K562 (cell line): ENCODE measurements around the gene NRDE2. TPM values are rescaled to one million over a fixed set of nuclear protein-coding genes. Genes with fewer than 3 reads are reported as not detected.
A peak's percentile ranks its signal among the peaks of the same experiment; 100 is the strongest.

Source experiments
- BCOR ChIP-seq: fragments of 450-650 bp; IDR thresholded peaks from 2 replicates; pipeline ENCODE4 v1.6.1; 2016
- CC2D1A ChIP-seq: fragments of 450-650 bp; IDR thresholded peaks from 2 replicates; pipeline ENCODE4 v1.6.1; 2017; ENCODE audit warnings: mild to moderate bottlenecking
- CREB1 ChIP-seq, 2 experiments: sonication (generic) in 1 of 2; formaldehyde crosslinking in 1 of 2; IDR thresholded peaks; 2 replicates each; pipeline versions ENCODE4 v1.6.1 to v1.8.0; 2012 to 2022; ENCODE audit warnings: inconsistent platforms in 1 of 2, mild to moderate bottlenecking in 1 of 2, missing genetic modification reagents in 1 of 2, moderate library complexity in 1 of 2
- E2F3 ChIP-seq: fragments of 250-450 bp; sonication (Bioruptor Pico); IDR thresholded peaks from 2 replicates; pipeline ENCODE4 v1.4.0; 2020; ENCODE audit warnings: mild to moderate bottlenecking
- GATAD2B ChIP-seq: fragments of 450-650 bp; IDR thresholded peaks from 2 replicates; pipeline ENCODE4 v1.6.1; 2017; ENCODE audit warnings: mild to moderate bottlenecking, borderline replicate concordance
- GTF2E2 ChIP-seq: fragments of 200-800 bp; sonication (Bioruptor generic); IDR thresholded peaks from 2 replicates; pipeline ENCODE4 v1.6.1; 2016; ENCODE audit warnings: missing genetic modification characterization, missing compliant biosample characterization
- HDAC8 ChIP-seq: fragments of 450-650 bp; IDR thresholded peaks from 2 replicates; pipeline ENCODE4 v1.6.1; 2016; ENCODE audit warnings: mild to moderate bottlenecking, missing genetic modification characterization, moderate library complexity, missing compliant biosample characterization
- HDGF ChIP-seq: fragments of 450-650 bp; IDR thresholded peaks from 2 replicates; pipeline ENCODE4 v1.6.1; 2016
- HMG20B ChIP-seq: fragments of 250-450 bp; sonication (Bioruptor Pico); IDR thresholded peaks from 2 replicates; pipeline ENCODE4 v1.5.0; 2021; ENCODE audit warnings: mild to moderate bottlenecking
- NBN ChIP-seq: fragments of 450-650 bp; IDR thresholded peaks from 2 replicates; pipeline ENCODE4 v1.6.1; 2016; ENCODE audit warnings: low read depth, mild to moderate bottlenecking
- NFIX ChIP-seq: fragments of 250-450 bp; sonication (Bioruptor Pico); IDR thresholded peaks from 2 replicates; pipeline ENCODE4 v1.4.0; 2020; ENCODE audit warnings: low read depth, mild to moderate bottlenecking, moderate library complexity
- PCBP2 ChIP-seq: fragments of 200-400 bp; formaldehyde crosslinking; IDR thresholded peaks from 2 replicates; pipeline ENCODE4 v1.6.1; 2018; ENCODE audit warnings: low read length, low read depth, mild to moderate bottlenecking, moderate library complexity; ENCODE audit not compliant: poor library complexity, severe bottlenecking
- POU5F1 ChIP-seq: fragments of 150-350 bp; IDR thresholded peaks from 2 replicates; pipeline ENCODE4 v1.6.1; 2014; ENCODE audit warnings: borderline replicate concordance, low read length, low read depth, mild to moderate bottlenecking; ENCODE audit not compliant: partially characterized antibody
- RB1 ChIP-seq: fragments of 450-650 bp; IDR thresholded peaks from 2 replicates; pipeline ENCODE4 v1.6.1; 2017; ENCODE audit warnings: low read depth, mild to moderate bottlenecking
- RBBP5 ChIP-seq: fragments of 200-600 bp; sonication (generic); IDR thresholded peaks from 2 replicates; pipeline ENCODE4 v1.6.1; 2012; ENCODE audit warnings: borderline replicate concordance, mild to moderate bottlenecking, low read length, control low read depth, inconsistent platforms; ENCODE audit not compliant: insufficient read depth, poor library complexity, severe bottlenecking
- RNF2 ChIP-seq: sonication (generic); IDR thresholded peaks from 2 replicates; pipeline ENCODE4 v1.6.1; 2016
- SMAD4 ChIP-seq: fragments of 250-450 bp; sonication (Bioruptor Pico); conservative IDR thresholded peaks from 2 replicates; pipeline ENCODE4 v1.8.0; 2021; ENCODE audit warnings: inconsistent platforms, mild to moderate bottlenecking, moderate library complexity
- XRCC5 ChIP-seq: fragments of 200-400 bp; formaldehyde crosslinking; IDR thresholded peaks from 2 replicates; pipeline ENCODE4 v1.6.1; 2017; ENCODE audit warnings: low read depth, mild to moderate bottlenecking, low read length
- ZNF224 ChIP-seq: sonication (generic); formaldehyde crosslinking; IDR thresholded peaks from 2 replicates; pipeline ENCODE4 v1.8.0; 2022; ENCODE audit warnings: mild to moderate bottlenecking, missing genetic modification reagents
- ZNF263 ChIP-seq: sonication (generic); formaldehyde crosslinking; IDR thresholded peaks from 2 replicates; pipeline ENCODE4 v1.8.0; 2022; ENCODE audit warnings: mild to moderate bottlenecking, missing genetic modification reagents, borderline replicate concordance
- ZNF76 ChIP-seq: fragments of 250-450 bp; sonication (Bioruptor Pico); IDR thresholded peaks from 2 replicates; pipeline ENCODE4 v1.4.0; 2020; ENCODE audit warnings: mild to moderate bottlenecking, moderate library complexity, borderline replicate concordance
- ZZZ3 ChIP-seq: fragments of 450-650 bp; IDR thresholded peaks from 2 replicates; pipeline ENCODE4 v1.6.1; 2016; ENCODE audit warnings: antibody characterized with exemption, mild to moderate bottlenecking, moderate library complexity
- polyA plus RNA-seq, 8 experiments: library from polyadenylated mRNA; depleted of rRNA in 4 of 8; stranded (reverse) in 5 of 8; unstranded in 3 of 8; fragments of >200 nt; fragmentation: Nextera tagmentation in 2 of 8; fragmentation: Illumina TruSeq in 1 of 8; extraction: Ambion mirVana in 2 of 8; extraction: Trizol in 1 of 8; gene quantifications; 2 replicates each; pipeline versions ENCODE4 v1.2.1 to v1.2.3, GENCODE V29; 2011 to 2014; ENCODE audit warnings: inconsistent platforms in 1 of 8, missing spikeins in 1 of 8
- total RNA-seq, 7 experiments: library from RNA; depleted of rRNA in 6 of 7; stranded (reverse); fragments of >200 nt in 6 of 7; fragmentation: Illumina TruSeq in 2 of 7; extraction: Trizol in 2 of 7; gene quantifications; 2 replicates each; pipeline versions ENCODE4 v1.2.1 to v1.2.3, GENCODE V29; 2011 to 2021; ENCODE audit warnings: low replicate concordance in 1 of 7
- TF ChIP-seq, protein P1 (sequence below), 2 experiments: fragments of 450-650 bp; conservative IDR thresholded peaks; 2 replicates each; pipeline ENCODE4 v1.6.1; 2017; ENCODE audit warnings: mild to moderate bottlenecking in 2 of 2, moderate library complexity in 2 of 2
- TF ChIP-seq, protein P2 (sequence below), 3 experiments: fragments of 200-800 bp in 1 of 3; fragments of 250-450 bp in 1 of 3; fragments of 450-650 bp in 1 of 3; sonication (Bioruptor Pico) in 1 of 3; sonication (Bioruptor generic) in 1 of 3; formaldehyde crosslinking in 1 of 3; IDR thresholded peaks; 2 replicates each; pipeline versions ENCODE4 v1.6.1 to v1.8.0; 2016 to 2022; ENCODE audit warnings: mild to moderate bottlenecking in 2 of 3, missing genetic modification characterization in 2 of 3, missing compliant biosample characterization in 1 of 3, moderate library complexity in 1 of 3

Gene NRDE2
- total and polyA plus RNA-seq, 9 of the 15 experiments (the other 6 are each of a cell fraction or from before 2014, with no cell fraction given), result 3.3 to 15.0 (median 8.4) TPM

DNA sequence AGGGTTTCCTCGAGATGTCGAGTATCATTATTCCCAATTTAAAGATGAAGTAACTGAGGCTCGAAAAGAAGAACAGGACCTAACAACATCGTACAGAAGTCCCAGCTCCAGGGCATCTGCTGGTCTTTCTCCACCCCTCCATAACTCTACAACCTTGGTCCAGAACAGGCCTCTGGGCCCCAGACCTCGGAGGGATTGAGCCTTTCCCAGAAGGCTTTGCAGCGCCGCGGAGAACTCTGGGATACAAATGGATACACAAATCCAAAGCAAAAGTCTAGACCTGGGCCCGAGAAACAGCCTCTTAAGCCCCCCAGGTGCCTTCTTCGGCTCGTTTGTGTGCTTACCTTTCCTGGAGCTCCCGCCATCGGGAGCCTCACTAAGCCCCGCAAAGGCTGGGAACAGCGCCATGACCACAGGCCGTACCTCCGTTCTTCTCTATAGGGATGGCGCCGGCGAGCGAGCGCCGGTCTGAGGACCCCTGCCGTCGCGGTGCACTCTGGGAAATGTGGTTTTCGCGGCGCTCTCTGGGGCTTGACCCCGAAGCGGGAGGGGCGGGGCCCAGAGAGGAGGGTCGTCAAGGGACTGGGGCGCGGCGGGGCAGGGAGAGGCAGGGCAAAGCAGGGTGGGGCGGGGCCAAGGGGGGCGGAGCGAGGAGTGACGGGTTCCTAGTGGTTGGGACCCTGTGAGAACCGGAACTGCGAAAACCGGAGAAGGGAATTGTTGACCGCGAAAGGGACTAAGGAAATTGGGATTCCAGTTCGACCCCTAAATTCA is at the start of gene NRDE2 (continued):
- TF ChIP-seq ZNF76 (peak; percentile 90), E2F3 (CRISPR knock-in tag) (0 out of 2 replicates have a peak, but pooled peaks have one; percentile 57), ZNF263 (CRISPR knock-in tag) (no peak), HMG20B (CRISPR knock-in tag) (no peak), XRCC5 (no peak), GATAD2B (no peak), ZZZ3 (peak; percentile 88), PCBP2 (no peak), HDGF (no peak), GTF2E2 (peak; percentile 64; the same call in 1 of the 2 replicates), POU5F1 (no peak), RBBP5 (peak; percentile 62), NFIX (CRISPR knock-in tag) (no peak), HDAC8 (peak; percentile 65; the same call in 1 of the 2 replicates), ZNF224 (CRISPR knock-in tag) (no peak), NBN (no peak), RB1 (no peak), BCOR (peak; percentile 62; the same call in 1 of the 2 replicates), RNF2 (no peak), CREB1 (IDR thresholded peaks at IDR 0.05) (no peak; the same call in 1 of the 2 replicates), CREB1 (CRISPR knock-in tag; IDR thresholded peaks at IDR 0.05) (peak; percentile 16; the same call in 1 of the 2 replicates), CC2D1A (no peak), SMAD4 (CRISPR knock-in tag) (peak; percentile 52)
- TF ChIP-seq, protein P1, sequence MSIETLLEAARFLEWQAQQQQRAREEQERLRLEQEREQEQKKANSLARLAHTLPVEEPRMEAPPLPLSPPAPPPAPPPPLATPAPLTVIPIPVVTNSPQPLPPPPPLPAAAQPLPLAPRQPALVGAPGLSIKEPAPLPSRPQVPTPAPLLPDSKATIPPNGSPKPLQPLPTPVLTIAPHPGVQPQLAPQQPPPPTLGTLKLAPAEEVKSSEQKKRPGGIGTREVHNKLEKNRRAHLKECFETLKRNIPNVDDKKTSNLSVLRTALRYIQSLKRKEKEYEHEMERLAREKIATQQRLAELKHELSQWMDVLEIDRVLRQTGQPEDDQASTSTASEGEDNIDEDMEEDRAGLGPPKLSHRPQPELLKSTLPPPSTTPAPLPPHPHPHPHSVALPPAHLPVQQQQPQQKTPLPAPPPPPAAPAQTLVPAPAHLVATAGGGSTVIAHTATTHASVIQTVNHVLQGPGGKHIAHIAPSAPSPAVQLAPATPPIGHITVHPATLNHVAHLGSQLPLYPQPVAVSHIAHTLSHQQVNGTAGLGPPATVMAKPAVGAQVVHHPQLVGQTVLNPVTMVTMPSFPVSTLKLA (conservative IDR thresholded peaks at IDR 0.05), result peak; percentile 29 to 53; a peak in 2 of 4 replicates
- TF ChIP-seq, protein P2, sequence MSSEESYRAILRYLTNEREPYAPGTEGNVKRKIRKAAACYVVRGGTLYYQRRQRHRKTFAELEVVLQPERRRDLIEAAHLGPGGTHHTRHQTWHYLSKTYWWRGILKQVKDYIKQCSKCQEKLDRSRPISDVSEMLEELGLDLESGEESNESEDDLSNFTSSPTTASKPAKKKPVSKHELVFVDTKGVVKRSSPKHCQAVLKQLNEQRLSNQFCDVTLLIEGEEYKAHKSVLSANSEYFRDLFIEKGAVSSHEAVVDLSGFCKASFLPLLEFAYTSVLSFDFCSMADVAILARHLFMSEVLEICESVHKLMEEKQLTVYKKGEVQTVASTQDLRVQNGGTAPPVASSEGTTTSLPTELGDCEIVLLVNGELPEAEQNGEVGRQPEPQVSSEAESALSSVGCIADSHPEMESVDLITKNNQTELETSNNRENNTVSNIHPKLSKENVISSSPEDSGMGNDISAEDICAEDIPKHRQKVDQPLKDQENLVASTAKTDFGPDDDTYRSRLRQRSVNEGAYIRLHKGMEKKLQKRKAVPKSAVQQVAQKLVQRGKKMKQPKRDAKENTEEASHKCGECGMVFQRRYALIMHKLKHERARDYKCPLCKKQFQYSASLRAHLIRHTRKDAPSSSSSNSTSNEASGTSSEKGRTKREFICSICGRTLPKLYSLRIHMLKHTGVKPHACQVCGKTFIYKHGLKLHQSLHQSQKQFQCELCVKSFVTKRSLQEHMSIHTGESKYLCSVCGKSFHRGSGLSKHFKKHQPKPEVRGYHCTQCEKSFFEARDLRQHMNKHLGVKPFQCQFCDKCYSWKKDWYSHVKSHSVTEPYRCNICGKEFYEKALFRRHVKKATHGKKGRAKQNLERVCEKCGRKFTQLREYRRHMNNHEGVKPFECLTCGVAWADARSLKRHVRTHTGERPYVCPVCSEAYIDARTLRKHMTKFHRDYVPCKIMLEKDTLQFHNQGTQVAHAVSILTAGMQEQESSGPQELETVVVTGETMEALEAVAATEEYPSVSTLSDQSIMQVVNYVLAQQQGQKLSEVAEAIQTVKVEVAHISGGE (CRISPR knock-in tag; IDR thresholded peaks at IDR 0.05), result peak in 1 of 3 experiments; percentile 63; a peak in 2 of 6 replicates
